HepG2 (cell line): ENCODE data around the gene SOAT1. TPM values are rescaled to one million over a fixed set of nuclear protein-coding genes. Genes with fewer than 3 reads are reported as not detected.
A peak's percentile ranks its signal among the peaks of the same experiment; 100 is the strongest.

Source experiments
- DRAP1 ChIP-seq: IDR thresholded peaks from 2 replicates; pipeline ENCODE4 v1.6.1; 2016; ENCODE audit warnings: missing genetic modification reagents, missing compliant biosample characterization
- HNF1A ChIP-seq, 2 experiments: sonication (generic) in 1 of 2; formaldehyde crosslinking in 1 of 2; IDR thresholded peaks; 2 replicates each; pipeline versions ENCODE4 v1.4.0 to v1.6.1; 2016 to 2020; ENCODE audit warnings: borderline replicate concordance in 1 of 2, low read depth in 1 of 2, mild to moderate bottlenecking in 1 of 2, missing genetic modification reagents in 1 of 2
- KDM6A ChIP-seq: IDR thresholded peaks from 2 replicates; pipeline ENCODE4 v1.6.1; 2016; ENCODE audit warnings: low read depth
- MAFF ChIP-seq: IDR thresholded peaks from 2 replicates; pipeline ENCODE4 v1.6.1; 2011; ENCODE audit warnings: low read depth, low read length, improper control_type of control experiment
- MLX ChIP-seq: IDR thresholded peaks from 2 replicates; pipeline ENCODE4 v1.6.1; 2016
- NFE2L2 ChIP-seq: fragments of 150-350 bp; IDR thresholded peaks from 2 replicates; pipeline ENCODE4 v1.6.1; 2014; ENCODE audit warnings: low read length
- SRSF4 ChIP-seq: fragments of 200-400 bp; formaldehyde crosslinking; IDR thresholded peaks from one replicate; pipeline ENCODE4 v1.6.1; 2018; ENCODE audit warnings: mild to moderate bottlenecking, low read depth, low read length, moderate library complexity; ENCODE audit not compliant: poor library complexity, severe bottlenecking
- TOPORS ChIP-seq: sonication (generic); formaldehyde crosslinking; IDR thresholded peaks from 2 replicates; pipeline ENCODE4 v1.8.0; 2023; ENCODE audit warnings: mild to moderate bottlenecking, missing genetic modification reagents
- U2AF2 ChIP-seq: fragments of 200-400 bp; formaldehyde crosslinking; IDR thresholded peaks from 2 replicates; pipeline ENCODE4 v1.6.1; 2017; ENCODE audit warnings: low read depth, mild to moderate bottlenecking, low read length
- XBP1 ChIP-seq: sonication (generic); formaldehyde crosslinking; IDR thresholded peaks from 2 replicates; pipeline ENCODE4 v1.5.0; 2020; ENCODE audit warnings: missing genetic modification reagents
- YEATS4 ChIP-seq: sonication (generic); formaldehyde crosslinking; IDR thresholded peaks from 2 replicates; pipeline ENCODE4 v1.4.0; 2020; ENCODE audit warnings: missing genetic modification reagents, borderline replicate concordance
- ZBTB26 ChIP-seq: IDR thresholded peaks from 2 replicates; pipeline ENCODE4 v1.6.1; 2016; ENCODE audit warnings: missing compliant biosample characterization, missing genetic modification reagents, borderline replicate concordance
- ZFP82 ChIP-seq: sonication (generic); formaldehyde crosslinking; IDR thresholded peaks from 2 replicates; pipeline ENCODE4 v1.5.1; 2020; ENCODE audit warnings: mild to moderate bottlenecking, missing genetic modification reagents, borderline replicate concordance
- ZNF20 ChIP-seq: sonication (generic); formaldehyde crosslinking; IDR thresholded peaks from 2 replicates; pipeline ENCODE4 v1.4.0; 2020; ENCODE audit warnings: mild to moderate bottlenecking, moderate library complexity, missing genetic modification reagents
- ZNF335 ChIP-seq: sonication (generic); formaldehyde crosslinking; IDR thresholded peaks from 2 replicates; pipeline ENCODE4 v1.4.0; 2020; ENCODE audit warnings: missing genetic modification reagents
- ZNF557 ChIP-seq: sonication (generic); formaldehyde crosslinking; IDR thresholded peaks from 2 replicates; pipeline ENCODE4 v1.4.0; 2020; ENCODE audit warnings: missing genetic modification reagents
- ZNF580 ChIP-seq: IDR thresholded peaks from 2 replicates; pipeline ENCODE4 v1.6.1; 2016; ENCODE audit warnings: low read depth, borderline replicate concordance
- polyA plus RNA-seq, 8 experiments: library from polyadenylated mRNA; depleted of rRNA in 3 of 8; stranded (reverse) in 7 of 8; unstranded in 1 of 8; fragments of >200 nt; fragmentation: Illumina TruSeq in 4 of 8; extraction: Trizol in 4 of 8; gene quantifications; 2 replicates each; pipeline versions ENCODE4 v1.2.1 to v1.2.3, GENCODE V29; 2011 to 2016; ENCODE audit warnings: low read depth in 4 of 8, missing spikeins in 1 of 8, mixed read lengths in 1 of 8; ENCODE audit not compliant: insufficient read depth in 1 of 8
- total RNA-seq, 5 experiments: library from RNA; depleted of rRNA; stranded (reverse); fragments of >200 nt; fragmentation: Illumina TruSeq; extraction: Trizol; gene quantifications; 2 replicates each; pipeline ENCODE4 v1.2.3, GENCODE V29; 2016; ENCODE audit warnings: low read depth in 1 of 5
- TF ChIP-seq, protein P1 (sequence below): sonication (generic); formaldehyde crosslinking; IDR thresholded peaks from 2 replicates; pipeline ENCODE4 v1.4.0; 2020; ENCODE audit warnings: missing genetic modification reagents; ENCODE audit errors: not compliant biosample characterization
- TF ChIP-seq, protein P2 (sequence below): sonication (generic); formaldehyde crosslinking; IDR thresholded peaks from 2 replicates; pipeline ENCODE4 v1.4.0; 2020; ENCODE audit warnings: missing genetic modification reagents

The SOAT1 gene
- total and polyA plus RNA-seq, 2 of the 13 experiments (the other 11 are each of a cell fraction or from before 2014, with no cell fraction given) = 22.3 to 52.0 TPM

GRCh38 chr1:179293340-179294327, at the start of gene SOAT1 (continued):
- no peak for TF ChIP-seq KDM6A (CRISPR knock-in tag)
- no peak; the same call in 1 of the 2 replicates for TF ChIP-seq MLX (CRISPR knock-in tag)
- TF ChIP-seq, protein P1, sequence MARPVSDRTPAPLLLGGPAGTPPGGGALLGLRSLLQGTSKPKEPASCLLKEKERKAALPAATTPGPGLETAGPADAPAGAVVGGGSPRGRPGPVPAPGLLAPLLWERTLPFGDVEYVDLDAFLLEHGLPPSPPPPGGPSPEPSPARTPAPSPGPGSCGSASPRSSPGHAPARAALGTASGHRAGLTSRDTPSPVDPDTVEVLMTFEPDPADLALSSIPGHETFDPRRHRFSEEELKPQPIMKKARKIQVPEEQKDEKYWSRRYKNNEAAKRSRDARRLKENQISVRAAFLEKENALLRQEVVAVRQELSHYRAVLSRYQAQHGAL (CRISPR knock-in tag) = no peak
- TF ChIP-seq DRAP1 (CRISPR knock-in tag) = peak; percentile 64; the same call in 1 of the 2 replicates
- TF ChIP-seq SRSF4 = no peak
- TF ChIP-seq U2AF2 = no peak
- TF ChIP-seq TOPORS (CRISPR knock-in tag) = no peak
- peak; percentile 51 for TF ChIP-seq YEATS4 (CRISPR knock-in tag)
- TF ChIP-seq, protein P2, sequence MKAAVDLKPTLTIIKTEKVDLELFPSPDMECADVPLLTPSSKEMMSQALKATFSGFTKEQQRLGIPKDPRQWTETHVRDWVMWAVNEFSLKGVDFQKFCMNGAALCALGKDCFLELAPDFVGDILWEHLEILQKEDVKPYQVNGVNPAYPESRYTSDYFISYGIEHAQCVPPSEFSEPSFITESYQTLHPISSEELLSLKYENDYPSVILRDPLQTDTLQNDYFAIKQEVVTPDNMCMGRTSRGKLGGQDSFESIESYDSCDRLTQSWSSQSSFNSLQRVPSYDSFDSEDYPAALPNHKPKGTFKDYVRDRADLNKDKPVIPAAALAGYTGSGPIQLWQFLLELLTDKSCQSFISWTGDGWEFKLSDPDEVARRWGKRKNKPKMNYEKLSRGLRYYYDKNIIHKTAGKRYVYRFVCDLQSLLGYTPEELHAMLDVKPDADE (CRISPR knock-in tag) = no peak
- no peak for TF ChIP-seq MAFF
- TF ChIP-seq ZNF580 = no peak
- peak; percentile 73; the same call in 1 of the 2 replicates for TF ChIP-seq ZNF335 (CRISPR knock-in tag)
- no peak for TF ChIP-seq XBP1 (CRISPR knock-in tag)
- TF ChIP-seq ZBTB26 (CRISPR knock-in tag) = no peak
- TF ChIP-seq ZFP82 (CRISPR knock-in tag) = peak; percentile 59; the same call in 1 of the 2 replicates
- TF ChIP-seq ZNF557 (CRISPR knock-in tag) = peak; percentile 73; the same call in 1 of the 2 replicates
- no peak for TF ChIP-seq NFE2L2
- TF ChIP-seq HNF1A (IDR thresholded peaks at IDR 0.05; ENCODE audit: low read depth) = no peak
- peak; percentile 77; the same call in 1 of the 2 replicates for TF ChIP-seq HNF1A (CRISPR knock-in tag; IDR thresholded peaks at IDR 0.05; ENCODE audit: borderline replicate concordance)
- no peak for TF ChIP-seq ZNF20 (CRISPR knock-in tag)
